Endodermal cell (in vitro differentiated cells): ENCODE data around the gene DSTN. TPM values are rescaled to one million over a fixed set of nuclear protein-coding genes. Genes with fewer than 3 reads are reported as not detected.

Experiments
- DNase-seq: peaks from one replicate; pipeline ENCODE4 v3.0.0-alpha.2; 2017
- H3K27ac ChIP-seq: 2 replicates; pipeline ENCODE4 v1.5.1; 2013; ENCODE audit warnings: mild to moderate bottlenecking, low read depth, low read length, moderate library complexity
- H3K27me3 ChIP-seq: 2 replicates; pipeline ENCODE4 v1.6.1; 2013; ENCODE audit warnings: mild to moderate bottlenecking, low read length, moderate library complexity; ENCODE audit not compliant: insufficient read depth, control insufficient read depth, poor library complexity, severe bottlenecking
- H3K36me3 ChIP-seq: 2 replicates; pipeline ENCODE4 v1.7.0; 2013; ENCODE audit warnings: mild to moderate bottlenecking, low read length, moderate library complexity; ENCODE audit not compliant: control insufficient read depth, insufficient read depth
- H3K4me1 ChIP-seq: one replicate; pipeline ENCODE4 v1.7.0; 2013; ENCODE audit warnings: low read length; ENCODE audit not compliant: control insufficient read depth, insufficient read depth
- H3K4me3 ChIP-seq: 2 replicates; pipeline ENCODE4 v1.5.1; 2013; ENCODE audit warnings: mild to moderate bottlenecking, low read length, moderate library complexity
- H3K9ac ChIP-seq: 2 replicates; pipeline ENCODE4 v1.6.1; 2013; ENCODE audit warnings: mild to moderate bottlenecking, low read length, moderate library complexity; ENCODE audit not compliant: poor library complexity, severe bottlenecking; ENCODE audit errors: extremely low read depth
- H3K9me3 ChIP-seq: 2 replicates; pipeline ENCODE4 v1.6.1; 2013; ENCODE audit warnings: mild to moderate bottlenecking, low read length, moderate library complexity; ENCODE audit not compliant: control insufficient read depth
- H3K27ac Mint-ChIP-seq: 2 replicates; pipeline ENCODE4 v1.8.0; 2020; ENCODE audit warnings: mixed read lengths
- H3K27me3 Mint-ChIP-seq: 2 replicates; pipeline ENCODE4 v1.8.0; 2021; ENCODE audit warnings: mild to moderate bottlenecking, mixed read lengths; ENCODE audit not compliant: insufficient read depth
- H3K36me3 Mint-ChIP-seq: 2 replicates; pipeline ENCODE4 v1.8.0; 2020; ENCODE audit warnings: low read depth, mixed read lengths
- H3K4me1 Mint-ChIP-seq: 2 replicates; pipeline ENCODE4 v1.8.0; 2020; ENCODE audit warnings: mixed read lengths
- H3K4me3 Mint-ChIP-seq: 2 replicates; pipeline ENCODE4 v1.8.0; 2020; ENCODE audit warnings: mild to moderate bottlenecking, moderate library complexity, mixed read lengths
- H3K9me3 Mint-ChIP-seq: 2 replicates; pipeline ENCODE4 v1.8.0; 2020; ENCODE audit warnings: mild to moderate bottlenecking, mixed read lengths
- WGBS, 2 experiments: methylation state at CpG; one replicate each; pipeline versions ENCODE4 v1.1.5 to v1.1.7; 2013; ENCODE audit warnings: missing lambda C conversion rate in 2 of 2, mixed read lengths in 1 of 2; ENCODE audit not compliant: insufficient coverage in 1 of 2, insufficient read length in 1 of 2; 5-methylcytosine and 5-hydroxymethylcytosine counted together
- long read RNA-seq, 4 experiments: library from polyadenylated mRNA in 2 of 4; library from RNA in 1 of 4; library from capped mRNA in 1 of 4; stranded (forward) in 3 of 4; unstranded in 1 of 4; transcript quantifications; one replicate each; pipeline ENCODE4 v2.0.0, GENCODE V29; 2020 to 2021; ENCODE audit warnings: inconsistent platforms in 1 of 4
- polyA plus RNA-seq, 2 experiments: library from polyadenylated mRNA; stranded (reverse); fragments of 50-300 nt; gene quantifications; one replicate each; pipeline ENCODE4 v1.2.3, GENCODE V29; 2013
- total RNA-seq, 2 donors: library from RNA; stranded (reverse); fragmentation: NEBNext Ultra II Directional in 1 of 2; extraction: Animal tissue kit (Norgen Biotek cat#: 25700) in 1 of 2; gene quantifications; 2 replicates in 1 of 2; 3 replicates in 1 of 2; pipeline ENCODE4 v1.2.1, GENCODE V29; 2021
- TF ChIP-seq, protein P1 (sequence below): fragments of 200-600 bp; sonication (generic); conservative IDR thresholded peaks from 2 replicates; pipeline ENCODE4 v1.5.0; 2021; ENCODE audit warnings: antibody characterized with exemption, mild to moderate bottlenecking

Gene DSTN
- total RNA-seq = 100 to 1,000 TPM; 196 to 204 TPM
- polyA plus RNA-seq (2013, experiment 1 of 2) = 192 TPM
- 208 TPM for polyA plus RNA-seq (2013, experiment 2 of 2)
- long read RNA-seq, experiment 1, transcript DSTN-201 (4 exons, 3,617 nt) = major isoform, 114 of 176 reads
- long read RNA-seq, experiment 1, partial matches to known transcripts = 40 of 176 reads
- long read RNA-seq, experiment 1, other reads (novel, unspliced or antisense) = 20 of 176 reads
- long read RNA-seq, experiment 2, transcript DSTN-201 (4 exons, 3,617 nt) = major isoform, 349 of 378 reads
- long read RNA-seq, experiment 2, partial matches to known transcripts = 6 of 378 reads
- long read RNA-seq, experiment 2, other reads (novel, unspliced or antisense) = 19 of 378 reads
- long read RNA-seq, experiment 3, transcript DSTN-203 (5 exons, 1,853 nt) = minor isoform, 22 of 955 reads
- long read RNA-seq, experiment 3, transcript DSTN-201 (4 exons, 3,617 nt) = major isoform, 887 of 955 reads
- long read RNA-seq, experiment 3, partial matches to known transcripts = 31 of 955 reads
- long read RNA-seq, experiment 3, other reads (novel, unspliced or antisense) = 15 of 955 reads
- long read RNA-seq, experiment 4, transcript DSTN-201 (4 exons, 3,617 nt) = major isoform, 752 of 773 reads
- long read RNA-seq, experiment 4, transcript DSTN-203 (5 exons, 1,853 nt) = minor isoform, 10 of 773 reads
- long read RNA-seq, experiment 4, partial matches to known transcripts = 0 of 773 reads
- long read RNA-seq, experiment 4, other reads (novel, unspliced or antisense) = 11 of 773 reads

DNA sequence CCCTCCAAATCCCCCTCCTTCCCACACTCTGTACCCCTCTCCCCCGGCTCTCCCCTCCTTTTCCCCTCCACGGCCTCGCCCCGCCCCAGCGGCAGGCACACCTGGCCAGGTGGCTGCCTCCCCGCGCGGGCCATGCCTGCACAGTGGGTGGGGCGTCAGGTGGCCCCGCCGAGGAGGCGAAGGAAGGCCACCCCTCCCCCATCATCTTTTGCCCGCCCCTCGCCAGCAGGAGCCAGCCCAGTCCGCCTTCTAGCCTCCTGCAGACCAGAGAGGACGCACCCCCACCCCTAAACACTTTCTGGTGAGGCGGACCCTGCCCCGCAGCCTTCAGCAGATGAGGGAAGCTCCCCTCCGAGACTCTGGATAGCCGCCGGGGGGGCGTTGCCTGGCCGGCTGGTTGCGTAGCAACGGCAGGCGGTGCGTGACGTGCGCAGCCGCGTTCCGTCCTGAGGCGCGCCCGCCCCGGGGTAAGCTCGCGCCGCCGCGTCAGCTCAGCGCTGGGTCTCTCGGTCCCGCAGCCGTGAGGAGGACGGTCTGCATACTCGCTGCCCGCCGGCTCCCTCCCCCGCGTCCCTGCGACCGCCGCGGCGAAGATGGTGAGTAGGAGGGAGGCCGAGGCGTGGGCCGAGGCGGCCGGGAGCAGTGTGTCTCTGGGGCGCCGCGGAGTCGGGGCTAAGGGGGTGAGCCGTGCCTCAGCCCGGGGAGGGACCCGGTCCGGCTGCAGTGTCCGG, at the start of gene DSTN:
Gene DSTN (plus strand): TSS at position 460 of the 731 bp plus-strand sequence. CDS start 134 bp downstream, at position 594.
- H3K9me3 Mint-ChIP-seq = no peaks in the 10 kb centered on the region
- 0% methylated on average over 4 to 69 of the region's 70 CpGs for WGBS, 2 experiments
- H3K4me1 ChIP-seq = no peaks in the 10 kb centered on the region

GRCh38 chr20:17520583-17520982, 49.3 kb upstream of the DSTN start:
- no peaks in the 10 kb centered on the region for H3K9me3 ChIP-seq
- H3K9me3 Mint-ChIP-seq = no peaks in the 10 kb centered on the region
- no peaks in the 10 kb centered on the region for H3K36me3 ChIP-seq
- no peak overlapping the region for H3K9ac ChIP-seq
- no peak overlapping the region for H3K27ac ChIP-seq
- no peak for DNase-seq
- no peak overlapping the region for H3K4me3 Mint-ChIP-seq
- H3K27me3 Mint-ChIP-seq = peaks cover under 1% of the 10 kb centered on the region
- WGBS, 2 experiments = 61% methylated on average over 3 of the region's 3 CpGs; no CpG with 5 or more reads in 1 of the 2 experiments
- H3K27me3 ChIP-seq = no peaks in the 10 kb centered on the region
- no peak overlapping the region for H3K27ac Mint-ChIP-seq
- H3K36me3 Mint-ChIP-seq = peaks cover 5% of the 10 kb centered on the region
- TF ChIP-seq, protein P1, sequence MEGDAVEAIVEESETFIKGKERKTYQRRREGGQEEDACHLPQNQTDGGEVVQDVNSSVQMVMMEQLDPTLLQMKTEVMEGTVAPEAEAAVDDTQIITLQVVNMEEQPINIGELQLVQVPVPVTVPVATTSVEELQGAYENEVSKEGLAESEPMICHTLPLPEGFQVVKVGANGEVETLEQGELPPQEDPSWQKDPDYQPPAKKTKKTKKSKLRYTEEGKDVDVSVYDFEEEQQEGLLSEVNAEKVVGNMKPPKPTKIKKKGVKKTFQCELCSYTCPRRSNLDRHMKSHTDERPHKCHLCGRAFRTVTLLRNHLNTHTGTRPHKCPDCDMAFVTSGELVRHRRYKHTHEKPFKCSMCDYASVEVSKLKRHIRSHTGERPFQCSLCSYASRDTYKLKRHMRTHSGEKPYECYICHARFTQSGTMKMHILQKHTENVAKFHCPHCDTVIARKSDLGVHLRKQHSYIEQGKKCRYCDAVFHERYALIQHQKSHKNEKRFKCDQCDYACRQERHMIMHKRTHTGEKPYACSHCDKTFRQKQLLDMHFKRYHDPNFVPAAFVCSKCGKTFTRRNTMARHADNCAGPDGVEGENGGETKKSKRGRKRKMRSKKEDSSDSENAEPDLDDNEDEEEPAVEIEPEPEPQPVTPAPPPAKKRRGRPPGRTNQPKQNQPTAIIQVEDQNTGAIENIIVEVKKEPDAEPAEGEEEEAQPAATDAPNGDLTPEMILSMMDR = no peak
- H3K4me1 ChIP-seq = no peaks in the 10 kb centered on the region
- H3K4me3 ChIP-seq = no peak overlapping the region
- peaks cover 3% of the 10 kb centered on the region for H3K4me1 Mint-ChIP-seq

More for the DNA sequence above, at the start of gene DSTN:
- no peaks in the 10 kb centered on the region for H3K27me3 Mint-ChIP-seq
- peak within 1 kb of the TSS; percentile 89 for H3K4me3 Mint-ChIP-seq
- Histone ChIP-seq H3K9me3 (no peaks in the 10 kb centered on the region), H3K9ac (peak within 1 kb of the TSS; percentile 90), H3K27ac (peak within 1 kb of the TSS; percentile 93), H3K36me3 (peaks cover 16% of the 10 kb centered on the region), H3K27me3 (no peaks in the 10 kb centered on the region), H3K4me3 (peak within 1 kb of the TSS; percentile 90)
- H3K27ac Mint-ChIP-seq = peak within 1 kb of the TSS; percentile 97
- peaks cover 40% of the 10 kb centered on the region for H3K4me1 Mint-ChIP-seq
- peak; percentile 99 for DNase-seq
- peaks cover 4% of the 10 kb centered on the region for H3K36me3 Mint-ChIP-seq
- TF ChIP-seq, protein P1 = no peak

DNA sequence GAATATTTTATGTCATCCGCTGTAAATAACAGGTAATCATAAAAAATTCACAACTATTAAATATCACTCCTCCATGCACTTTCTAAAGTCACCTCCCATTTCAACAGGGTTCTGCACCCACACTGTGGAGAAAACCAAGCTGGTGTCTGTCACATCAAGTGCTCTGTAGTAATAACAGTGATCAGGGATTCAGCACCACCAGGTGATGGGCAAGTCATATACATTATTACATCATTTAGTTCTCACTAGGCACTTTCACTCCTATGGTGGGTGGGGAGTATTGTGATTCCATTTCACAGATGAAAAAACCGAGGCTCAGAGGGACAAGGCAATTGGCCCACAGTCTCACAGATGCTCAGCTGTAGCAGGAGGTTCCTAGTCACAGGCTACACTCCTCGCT, 47.3 kb upstream of the DSTN start:
- 89 to 90% methylated on average over 2 to 3 of the region's 3 CpGs for WGBS, 2 experiments
- H3K9me3 ChIP-seq = no peaks in the 10 kb centered on the region
- H3K27me3 ChIP-seq = no peaks in the 10 kb centered on the region
- H3K36me3 Mint-ChIP-seq = peaks cover 2% of the 10 kb centered on the region
- no peaks in the 10 kb centered on the region for H3K9me3 Mint-ChIP-seq
- no peak overlapping the region for H3K4me3 Mint-ChIP-seq
- H3K4me3 ChIP-seq = no peak overlapping the region
- H3K36me3 ChIP-seq = no peaks in the 10 kb centered on the region
- no peak overlapping the region for H3K9ac ChIP-seq
- no peaks in the 10 kb centered on the region for H3K4me1 ChIP-seq
- no peak overlapping the region for H3K27ac Mint-ChIP-seq
- TF ChIP-seq, protein P1 = no peak
- H3K27me3 Mint-ChIP-seq = peaks cover 3% of the 10 kb centered on the region
- peaks cover 4% of the 10 kb centered on the region for H3K4me1 Mint-ChIP-seq
- no peak for DNase-seq
- H3K27ac ChIP-seq = no peak overlapping the region
